GM20431 (cell line): ENCODE data around the gene SLC25A24.
"Not testable (repeated sequence)": the region's sequence is repeated elsewhere in the genome, so short reads cannot be mapped to it uniquely, and the experiment has no call there.

Experiments
- in situ Hi-C: fragments of 300-500 bp; cut with MseI, MboI; formaldehyde crosslinking; loops from one replicate; pipeline ENCODE4 v1.15.0; 2020; ENCODE audit warnings: low sequenced_read_pairs; ENCODE audit not compliant: unreplicated experiment

Gene SLC25A24

DNA sequence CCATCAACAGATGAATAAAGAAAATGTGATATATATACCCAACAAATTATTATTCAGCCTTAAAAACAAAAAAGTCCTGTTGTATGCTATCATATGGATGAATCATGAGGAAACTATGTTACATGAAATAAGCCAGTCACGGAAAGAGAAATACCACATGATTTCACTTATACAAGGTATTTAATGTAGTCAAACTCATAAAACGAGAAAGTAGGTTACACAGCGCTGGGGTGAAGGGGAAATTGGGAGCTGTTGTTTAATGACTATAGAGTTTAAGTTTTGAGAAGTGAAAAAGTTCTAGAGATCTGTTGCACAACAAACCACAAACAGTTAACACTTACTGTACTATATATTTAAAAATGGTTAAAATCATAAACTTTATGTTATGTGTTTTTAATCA lies 58.5 kb downstream of the SLC25A24 start:
- in situ Hi-C loops = no loop called here

DNA sequence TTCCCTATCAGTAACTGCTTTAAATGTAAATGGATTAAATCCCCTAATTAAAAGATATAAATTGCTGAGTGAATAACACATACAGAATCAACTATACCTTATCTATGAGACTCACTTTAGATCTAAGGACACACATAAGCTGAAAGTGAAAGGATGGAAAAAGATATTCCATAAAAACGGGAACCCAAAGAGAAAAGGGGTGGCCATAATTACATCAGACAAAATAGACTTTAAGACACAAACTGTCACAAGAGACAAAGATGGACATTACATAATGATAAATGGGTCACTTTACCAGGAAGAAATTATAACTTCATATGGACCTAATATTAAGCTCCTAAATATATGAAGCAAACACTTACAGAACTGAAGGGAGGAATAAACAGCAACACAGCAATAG lies 59.2 kb downstream of the SLC25A24 start:
- in situ Hi-C loops = no loop called here

DNA sequence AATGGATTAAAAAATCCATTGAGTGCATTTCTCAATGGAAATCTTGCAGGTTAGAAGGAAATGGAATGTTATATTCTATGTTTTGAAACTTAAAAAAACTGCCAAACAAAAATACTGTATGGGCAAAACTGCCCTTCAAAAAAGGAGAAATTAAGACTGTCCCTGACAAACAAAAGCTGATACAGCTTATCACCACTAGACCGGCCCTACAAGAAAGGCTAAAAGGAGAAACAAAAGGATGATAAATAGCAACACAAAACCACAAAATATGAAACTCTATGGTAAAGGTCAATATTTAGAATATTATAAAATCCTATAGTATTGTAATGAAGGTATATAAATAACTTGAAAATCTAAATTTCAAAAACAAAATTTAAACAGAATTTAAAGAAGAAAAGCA lies 60.0 kb downstream of the SLC25A24 start:
- in situ Hi-C loops = no loop called here

DNA sequence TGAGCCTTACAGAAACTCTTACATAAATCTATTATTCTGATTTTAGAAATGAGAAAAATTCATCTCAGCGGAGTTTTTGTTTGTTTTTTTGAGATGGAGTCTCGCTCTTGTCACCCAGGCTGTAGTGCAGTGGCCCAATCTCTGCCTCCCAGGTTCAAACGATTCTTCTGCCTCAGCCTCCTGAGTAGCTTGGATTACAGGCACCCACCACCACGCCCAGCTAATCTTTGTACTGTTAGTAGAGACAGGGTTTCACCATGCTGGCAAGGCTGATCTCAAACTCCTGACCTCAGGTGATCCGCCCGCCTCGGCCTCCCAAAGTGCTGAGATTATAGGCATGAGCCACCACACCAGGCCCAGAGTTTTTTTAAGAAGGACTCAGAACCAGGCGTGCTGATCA lies 60.6 kb downstream of the SLC25A24 start:
- in situ Hi-C loops = not testable (repeated sequence)

DNA sequence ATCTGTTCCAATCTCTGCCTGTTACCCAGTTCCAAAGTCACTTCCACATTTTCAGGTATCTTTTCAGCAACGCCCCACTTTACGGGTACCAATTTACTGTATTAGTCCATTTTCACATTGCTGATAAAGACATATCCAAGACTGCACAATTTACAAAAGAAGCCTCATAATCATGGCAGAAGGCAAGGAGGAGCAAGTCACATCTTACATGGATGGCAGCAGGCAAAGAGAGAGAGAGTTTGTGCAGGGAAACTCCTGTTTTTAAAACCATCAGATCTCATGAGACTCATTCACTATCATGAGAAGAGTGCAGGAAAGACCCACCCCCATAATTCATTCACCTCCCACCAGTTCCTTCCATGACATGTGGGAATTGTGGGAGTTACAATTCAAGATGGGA lies 67.0 kb downstream of the SLC25A24 start:
- in situ Hi-C loops = not testable (repeated sequence)

DNA sequence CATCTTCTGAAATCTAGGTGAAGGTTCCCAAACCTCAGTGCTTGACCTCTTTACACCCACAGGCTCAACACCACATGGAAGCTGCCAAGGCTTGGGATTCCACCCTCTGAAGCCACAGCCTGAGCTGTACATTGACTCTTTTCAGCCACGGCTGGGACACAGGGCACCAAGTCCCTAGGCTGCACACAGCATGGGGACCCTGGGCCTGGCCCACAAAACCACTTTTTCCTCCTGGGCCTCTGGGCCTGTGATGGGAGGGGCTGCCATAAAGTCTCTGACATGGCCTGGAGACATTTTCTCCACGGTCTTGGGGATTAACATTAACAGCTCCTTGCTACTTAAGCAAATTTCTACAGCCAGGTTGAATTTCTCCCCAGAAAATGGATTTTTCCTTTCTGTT lies 67.8 kb downstream of the SLC25A24 start:
- in situ Hi-C loops = not testable (repeated sequence)

DNA sequence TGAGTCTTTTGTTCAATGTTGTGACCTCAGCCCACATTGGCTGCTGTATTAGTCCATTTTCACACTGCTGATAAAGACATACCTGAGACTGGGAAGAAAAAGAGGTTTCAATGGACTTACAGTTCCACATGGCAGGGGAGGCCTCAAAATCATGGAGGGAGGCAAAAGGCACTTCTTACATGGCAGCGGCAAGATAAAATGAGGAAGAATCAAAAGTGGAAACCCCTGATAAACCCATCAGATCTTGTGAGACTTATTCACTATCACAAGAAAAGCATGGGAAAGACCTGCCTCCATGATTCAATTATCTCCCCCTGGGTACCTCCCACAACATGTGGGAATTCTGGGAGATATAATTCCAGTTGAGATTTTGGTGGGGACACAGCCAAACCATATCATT lies 68.9 kb downstream of the SLC25A24 start:
- in situ Hi-C loops = not testable (repeated sequence)

DNA sequence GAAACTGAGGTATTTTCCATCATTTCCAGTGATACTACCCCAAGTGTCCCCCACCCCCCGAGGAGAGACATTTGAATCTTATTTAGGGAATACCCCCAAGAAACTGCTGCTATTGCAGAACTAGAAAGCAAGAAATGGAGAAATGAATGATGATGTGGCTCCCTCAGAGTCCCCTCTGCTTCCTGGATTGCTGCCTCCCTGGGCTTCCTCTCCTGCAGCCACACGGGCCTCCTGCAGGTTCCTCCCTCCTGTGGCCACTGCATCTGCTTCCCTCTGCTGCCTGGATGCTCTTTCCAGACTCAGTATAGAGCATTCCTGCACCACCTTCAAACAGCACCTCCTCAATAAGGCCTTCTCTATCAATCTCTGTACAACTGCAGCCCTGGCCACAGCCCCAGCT lies 69.3 kb downstream of the SLC25A24 start:
- in situ Hi-C loops = no loop called here

DNA sequence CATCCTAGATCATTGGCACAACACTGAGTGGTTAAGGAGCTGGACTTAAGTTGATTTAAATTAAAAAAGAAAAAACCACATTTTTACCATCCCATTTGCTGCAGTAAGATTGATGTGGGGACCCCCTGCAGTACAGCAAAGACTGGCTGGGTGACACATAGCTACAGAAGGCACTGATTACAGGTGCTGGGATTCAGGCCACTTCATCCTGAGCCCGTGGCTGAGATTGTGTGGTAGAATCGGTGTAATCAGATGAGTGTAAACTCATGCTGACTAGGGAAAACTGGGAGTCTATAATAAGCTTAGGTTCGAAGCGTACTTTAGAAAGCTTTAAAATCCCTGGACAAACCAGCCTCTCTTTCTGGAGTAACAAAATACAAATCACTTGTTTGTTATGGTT lies 70.1 kb downstream of the SLC25A24 start:
- in situ Hi-C loops = no loop called here

DNA sequence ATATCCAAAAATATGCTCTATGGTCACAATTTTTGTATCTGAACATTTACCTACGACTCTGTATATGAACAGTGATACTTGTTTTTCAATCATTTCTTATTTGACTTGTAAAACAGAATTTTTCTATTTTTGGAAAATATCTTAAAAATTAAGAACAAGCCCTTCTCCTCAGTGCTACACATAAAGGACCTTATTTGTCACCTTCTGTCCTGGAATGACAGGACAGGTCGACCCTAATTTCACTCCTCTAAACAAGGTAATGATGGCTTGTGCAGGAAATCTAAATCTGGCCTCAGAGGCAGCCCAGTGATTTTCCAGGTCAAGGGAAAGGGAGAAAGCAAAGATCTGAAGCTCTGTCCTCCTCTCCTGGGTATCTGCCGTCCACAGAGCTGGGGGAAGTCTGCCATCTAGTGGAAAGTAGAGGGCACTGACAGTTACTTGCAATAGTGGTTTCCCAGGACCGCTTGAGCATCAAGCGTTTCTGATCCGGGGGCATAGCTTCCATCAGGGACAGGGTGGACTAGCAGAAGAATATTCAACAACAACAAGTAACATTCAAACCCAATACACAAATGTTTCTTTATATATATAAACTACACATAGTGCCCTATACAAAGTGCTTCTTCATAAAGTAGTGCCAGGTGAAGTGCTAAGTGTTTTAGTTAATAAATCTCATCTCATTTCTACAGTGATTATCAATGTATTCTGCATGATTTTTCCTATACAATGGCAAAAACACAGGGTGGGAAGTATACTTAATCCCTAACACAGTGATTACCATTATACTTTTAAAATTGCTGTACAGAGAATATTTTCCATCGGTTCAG lies 74.6 kb downstream of the SLC25A24 start:
- in situ Hi-C loops = no loop called here

DNA sequence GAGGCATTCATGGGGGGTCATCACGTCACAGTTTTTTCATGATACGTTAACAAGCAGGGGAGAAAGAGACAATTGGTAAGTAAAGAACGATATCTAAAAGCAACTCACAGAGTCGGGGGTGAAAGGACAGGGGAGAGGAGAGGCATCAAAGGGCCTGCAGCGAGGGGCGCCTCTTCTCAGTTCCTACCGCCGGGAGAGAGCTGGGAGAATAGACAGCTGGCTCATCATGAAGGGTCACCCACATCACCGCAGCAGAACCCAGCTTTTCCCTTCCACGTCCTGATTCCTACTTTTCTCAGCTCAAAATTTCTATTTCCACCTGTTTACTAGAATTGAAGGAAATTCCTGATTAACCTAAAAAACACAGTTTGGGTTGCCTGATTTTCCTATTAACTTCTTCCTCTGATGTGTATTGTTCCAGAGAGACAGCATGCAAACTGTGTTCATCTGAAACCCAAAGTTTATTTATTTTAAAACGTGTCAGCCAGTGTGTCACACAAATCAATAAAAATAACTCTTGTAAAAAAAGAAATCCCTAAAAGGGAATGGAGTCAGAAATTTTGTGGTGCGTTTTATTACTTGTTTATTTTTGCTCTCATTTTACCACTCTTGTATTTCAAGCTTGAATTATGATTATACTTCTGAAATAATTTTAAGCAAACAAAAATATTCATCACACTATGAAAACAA lies 75.4 kb downstream of the SLC25A24 start:
- in situ Hi-C loops = loop anchor here (5.0 kb wide), 1 partner anchor 342 kb away; no protein-coding TSS in a partner anchor

DNA sequence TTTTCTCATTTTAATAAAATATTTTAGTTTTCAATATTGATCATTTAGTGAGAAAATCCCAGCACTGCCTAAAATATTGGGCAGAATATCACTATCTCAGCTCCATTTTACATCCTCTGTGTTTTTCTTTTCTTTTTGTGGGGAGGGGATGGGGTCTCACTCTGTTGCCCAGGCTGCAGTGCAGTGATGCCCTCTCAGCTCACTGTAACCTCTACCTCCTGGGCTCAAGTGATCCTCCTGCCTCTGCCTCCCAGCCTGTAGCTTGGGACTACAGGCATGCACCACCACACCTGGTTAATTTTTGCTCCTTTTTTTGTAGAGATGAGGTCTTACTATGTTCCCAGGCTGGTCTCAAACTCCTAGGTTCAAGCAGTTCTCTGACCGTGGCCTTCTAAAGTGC lies 76.1 kb downstream of the SLC25A24 start:
- in situ Hi-C loops = loop anchor here (5.0 kb wide), 1 partner anchor 342 kb away; no protein-coding TSS in a partner anchor

DNA sequence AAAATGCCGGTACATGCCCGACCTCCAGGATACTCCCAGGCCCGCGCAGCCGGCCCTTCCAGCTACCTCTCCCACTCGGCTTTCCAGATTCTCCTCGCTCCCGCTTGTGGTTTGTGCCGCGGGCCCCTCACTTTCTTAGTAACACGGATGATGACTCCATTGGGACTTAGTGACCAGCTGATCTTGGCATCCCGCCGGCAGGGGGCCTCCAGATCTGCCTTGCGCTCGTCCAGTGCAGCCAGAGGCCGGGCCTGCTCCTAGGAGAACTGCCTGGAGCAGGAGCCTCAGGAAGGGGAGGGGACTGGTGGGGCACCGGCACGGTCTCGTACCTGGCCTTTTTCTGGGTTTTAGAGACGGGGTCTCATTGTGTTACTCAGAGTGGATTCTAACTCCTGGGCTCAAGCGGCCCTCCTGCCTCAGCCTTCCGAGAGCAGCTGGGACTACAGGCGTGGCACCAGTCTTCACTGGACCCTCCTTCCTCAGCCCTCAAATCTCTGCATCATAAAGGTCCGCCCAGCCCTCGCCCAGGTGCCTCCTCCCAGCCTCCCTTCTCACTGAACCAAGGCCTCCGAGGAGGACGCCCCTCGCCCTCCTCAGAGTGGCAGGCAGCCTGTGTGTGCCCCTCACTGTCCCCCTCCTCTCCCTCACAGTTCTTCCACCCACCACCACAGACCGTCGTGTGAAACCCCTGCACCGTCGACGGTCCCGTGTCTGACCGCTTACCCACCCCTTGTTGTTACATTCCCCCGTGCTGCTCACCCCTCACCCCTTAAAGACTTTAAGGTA lies 78.6 kb downstream of the SLC25A24 start:
- in situ Hi-C loops = loop anchor here (5.0 kb wide), 1 partner anchor 339 kb away; no protein-coding TSS in a partner anchor

DNA sequence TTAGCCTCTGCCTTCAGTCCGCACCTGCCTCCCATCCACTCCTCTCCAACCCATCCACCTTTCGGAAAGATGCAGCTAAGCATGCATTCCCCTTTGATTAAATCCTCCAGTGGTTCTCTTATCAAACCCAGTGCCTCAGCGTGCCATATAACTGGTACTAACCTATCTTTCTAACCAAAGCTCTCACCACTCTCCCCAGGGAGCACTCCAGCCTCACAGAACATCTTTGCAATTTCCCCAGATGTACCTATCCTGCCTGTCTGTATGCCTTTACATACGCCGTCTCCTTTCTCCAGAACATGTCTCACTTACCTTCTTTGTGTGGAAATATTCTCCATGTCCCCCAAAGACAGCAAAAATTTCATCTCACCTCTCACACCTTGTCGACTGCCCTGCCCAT lies 80.0 kb downstream of the SLC25A24 start:
- in situ Hi-C loops = loop anchor here (5.0 kb wide), 1 partner anchor 338 kb away; no protein-coding TSS in a partner anchor

DNA sequence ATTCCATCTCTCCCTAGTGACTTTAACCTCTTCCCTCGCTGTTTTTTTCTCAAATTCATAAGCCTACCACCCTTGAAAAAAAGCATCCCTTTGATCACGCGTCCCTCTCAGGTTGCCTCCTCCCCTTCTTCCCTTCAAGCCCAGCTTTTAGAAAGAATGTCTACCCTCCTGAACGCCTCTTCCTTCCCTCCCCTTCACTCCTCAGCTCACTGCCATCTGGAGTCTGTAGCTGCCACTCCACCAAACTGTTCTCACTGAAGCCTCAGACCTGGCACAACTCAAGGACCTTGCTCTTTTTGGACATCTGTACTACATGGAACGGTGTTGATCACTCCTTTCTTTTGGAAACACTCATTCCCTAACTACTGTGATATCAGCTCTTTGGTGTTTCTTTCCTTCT lies 80.6 kb downstream of the SLC25A24 start:
- in situ Hi-C loops = no loop called here

DNA sequence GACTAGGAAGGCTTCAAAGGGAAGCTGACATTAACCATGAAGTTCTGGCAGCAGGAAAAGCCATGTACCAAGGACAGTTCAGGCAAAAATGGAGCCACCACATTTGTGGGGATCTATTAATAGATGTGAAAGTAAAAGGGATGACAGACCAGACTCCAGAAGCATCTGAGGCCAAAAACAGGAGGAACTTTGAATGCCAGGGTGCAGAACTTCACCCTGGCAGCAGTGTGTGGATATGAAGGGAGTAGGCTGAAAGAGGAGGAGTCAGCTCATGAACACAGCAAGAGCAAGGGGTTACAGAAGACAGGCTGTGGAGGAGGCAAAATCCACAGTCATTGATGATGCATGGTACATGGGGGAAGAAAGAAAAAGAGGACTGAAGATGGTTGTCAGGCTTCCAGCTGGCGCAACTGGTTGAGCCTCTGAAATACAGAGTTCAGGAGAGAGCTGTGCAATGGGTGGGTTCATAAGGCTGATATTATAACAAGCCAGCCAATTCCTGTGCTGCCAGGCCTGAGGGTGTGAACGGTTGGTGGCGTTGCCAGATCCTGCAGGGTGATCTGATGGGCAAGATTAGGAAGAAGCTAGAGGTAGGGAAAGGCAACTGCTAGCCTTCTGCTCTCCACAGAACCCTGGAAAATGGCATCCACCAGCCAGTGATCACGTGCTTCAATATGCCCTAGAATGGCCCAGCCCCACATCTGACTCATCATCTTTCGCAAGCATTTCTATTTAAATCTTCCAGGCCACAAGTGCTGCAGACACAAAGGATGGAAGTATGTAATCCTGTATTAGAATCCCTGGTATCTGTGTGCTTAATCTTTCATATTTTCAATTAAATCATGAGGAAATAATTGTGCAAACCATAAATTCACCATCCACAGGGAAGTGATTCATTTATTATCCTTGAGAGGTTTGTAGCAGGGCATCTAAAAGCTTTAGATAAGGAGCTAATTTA lies 81.9 kb downstream of the SLC25A24 start:
- in situ Hi-C loops = no loop called here

DNA sequence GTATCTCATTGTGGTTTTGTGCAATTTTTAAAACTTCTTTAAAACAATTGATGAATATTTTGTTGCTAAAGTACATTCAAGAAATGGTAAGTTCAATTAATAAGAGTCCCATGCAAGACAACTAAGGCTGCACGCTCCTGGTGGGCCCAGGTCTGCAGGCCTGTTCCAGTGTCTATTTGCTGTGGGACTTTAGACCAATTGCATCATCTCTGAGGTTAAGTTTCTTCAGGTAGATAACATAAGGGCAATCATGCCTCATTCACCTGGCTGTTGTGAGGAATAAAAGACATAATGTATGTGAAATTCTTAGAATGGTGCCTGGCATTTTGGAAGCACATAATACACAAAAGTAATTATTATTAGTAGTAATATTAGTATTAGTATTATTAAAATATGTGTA lies 82.9 kb downstream of the SLC25A24 start:
- in situ Hi-C loops = no loop called here

DNA sequence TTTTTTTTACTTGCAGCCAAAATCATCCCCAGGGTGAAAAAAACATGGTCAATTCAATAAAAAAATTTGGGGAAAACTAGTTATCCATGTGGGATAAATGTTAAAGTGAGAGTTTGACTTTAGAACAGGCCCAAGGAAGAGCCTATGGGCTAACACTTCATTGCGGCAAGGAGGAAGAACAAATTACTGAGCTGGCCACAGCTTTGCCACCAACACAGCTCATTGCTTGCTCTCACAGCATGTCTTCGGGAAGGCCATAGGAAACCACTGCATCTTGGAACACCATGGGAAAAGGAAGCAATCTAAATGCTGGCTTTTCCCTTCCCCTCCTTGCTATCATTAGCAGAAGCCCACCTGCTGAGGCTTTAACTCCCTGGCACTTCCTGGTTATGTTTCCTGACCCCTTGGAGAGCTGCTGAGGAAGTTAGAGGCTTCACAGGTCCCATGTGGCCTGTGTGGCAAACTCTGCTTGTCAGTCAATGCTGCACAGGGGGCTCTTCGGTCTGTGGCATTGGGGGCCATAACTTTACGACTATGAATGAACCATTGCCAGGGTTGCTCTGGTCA lies 86.0 kb downstream of the SLC25A24 start:
- in situ Hi-C loops = no loop called here

DNA sequence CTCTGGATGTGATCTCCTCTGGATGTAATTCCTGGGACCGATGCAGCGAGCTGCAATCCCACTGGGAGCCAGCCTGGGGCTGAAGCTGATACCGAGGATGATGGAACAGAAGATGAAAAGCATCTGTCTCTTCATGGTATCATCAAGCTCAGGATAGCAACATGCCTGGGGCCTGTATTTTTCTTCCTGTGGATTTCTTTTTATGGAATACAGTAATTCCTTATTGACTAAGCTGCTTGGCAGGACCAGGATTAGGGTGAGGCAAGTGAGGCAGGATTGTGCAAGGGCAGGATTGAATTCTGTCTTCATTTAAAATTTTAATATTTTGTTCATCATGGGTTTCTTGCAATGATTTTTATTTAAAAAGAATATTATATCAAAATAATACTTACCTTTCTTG lies 86.6 kb downstream of the SLC25A24 start:
- in situ Hi-C loops = no loop called here
